Measurements from ENCODE around the gene TAL1. TPM values are rescaled to one million over a fixed set of nuclear protein-coding genes. Genes with fewer than 3 reads are reported as not detected.
A peak's percentile ranks its signal among the peaks of the same experiment; 100 is the strongest.

The TAL1 gene
- total RNA-seq, 1 donor from 2014 or later = 13.6 TPM

DNA sequence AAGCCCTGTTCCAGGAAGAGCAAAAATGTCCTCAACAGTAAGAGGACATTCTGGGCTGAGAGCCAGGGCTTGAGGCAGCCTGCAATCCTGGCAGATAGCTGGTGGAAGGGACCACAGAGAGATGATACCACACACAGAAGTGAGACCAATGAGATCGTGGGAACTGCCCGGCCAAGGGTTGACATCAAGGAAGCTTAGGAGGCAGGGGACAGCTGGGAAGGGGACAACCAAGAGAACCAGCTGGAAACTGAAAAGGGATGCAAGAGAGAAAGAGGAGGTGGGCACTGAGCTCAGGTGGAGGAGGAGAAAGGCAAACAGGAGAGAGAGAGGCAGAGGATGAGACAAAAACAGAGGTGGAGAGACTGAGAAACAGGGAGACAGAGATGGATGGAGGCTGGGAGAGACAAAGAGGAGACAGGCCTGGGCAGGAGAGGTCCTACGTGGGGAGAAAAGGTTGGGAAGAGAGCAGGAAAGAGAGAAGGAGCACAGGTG, 51.4 kb downstream of the TAL1 start:
- DNase-seq (ENCODE audit: low spot score) = no peak
- intact Hi-C loops (cut with DNase I) = loop anchor here (10.0 kb wide), 1 partner anchor 544 kb away; no protein-coding TSS in a partner anchor
- no peak for ATAC-seq

DNA sequence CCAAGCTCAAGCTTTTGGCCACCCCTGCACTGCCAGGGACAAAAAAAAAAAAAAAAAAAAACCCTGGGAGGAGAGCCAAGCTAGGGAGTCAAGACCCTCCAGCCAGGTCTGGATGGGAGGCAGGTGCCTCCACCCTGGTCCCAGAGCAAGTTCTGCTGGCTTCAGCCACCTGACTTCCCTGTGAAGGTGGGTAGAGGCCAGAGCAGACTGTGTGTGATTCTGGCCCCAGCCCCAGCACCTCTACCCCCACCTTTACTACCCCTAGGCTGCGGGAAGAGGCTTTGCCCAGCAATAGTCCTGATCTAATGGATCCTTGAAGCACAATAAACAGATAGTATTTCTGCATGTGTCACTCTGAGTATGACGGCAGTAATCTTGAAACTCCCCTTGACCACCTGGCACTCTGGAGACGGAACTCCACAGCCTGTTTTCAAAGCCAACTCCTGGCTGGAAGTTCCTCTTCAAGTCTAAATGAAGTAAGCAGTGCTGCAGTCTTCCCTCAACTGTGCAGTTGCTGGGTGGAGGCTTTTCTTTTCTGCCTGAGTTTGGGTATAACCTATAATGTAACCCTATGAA, 51.9 kb downstream of the TAL1 start:
- no peak for DNase-seq (ENCODE audit: low spot score)
- intact Hi-C loops (cut with DNase I) = loop anchor here (10.0 kb wide), 1 partner anchor 545 kb away; no protein-coding TSS in a partner anchor
- ATAC-seq = no peak

DNA sequence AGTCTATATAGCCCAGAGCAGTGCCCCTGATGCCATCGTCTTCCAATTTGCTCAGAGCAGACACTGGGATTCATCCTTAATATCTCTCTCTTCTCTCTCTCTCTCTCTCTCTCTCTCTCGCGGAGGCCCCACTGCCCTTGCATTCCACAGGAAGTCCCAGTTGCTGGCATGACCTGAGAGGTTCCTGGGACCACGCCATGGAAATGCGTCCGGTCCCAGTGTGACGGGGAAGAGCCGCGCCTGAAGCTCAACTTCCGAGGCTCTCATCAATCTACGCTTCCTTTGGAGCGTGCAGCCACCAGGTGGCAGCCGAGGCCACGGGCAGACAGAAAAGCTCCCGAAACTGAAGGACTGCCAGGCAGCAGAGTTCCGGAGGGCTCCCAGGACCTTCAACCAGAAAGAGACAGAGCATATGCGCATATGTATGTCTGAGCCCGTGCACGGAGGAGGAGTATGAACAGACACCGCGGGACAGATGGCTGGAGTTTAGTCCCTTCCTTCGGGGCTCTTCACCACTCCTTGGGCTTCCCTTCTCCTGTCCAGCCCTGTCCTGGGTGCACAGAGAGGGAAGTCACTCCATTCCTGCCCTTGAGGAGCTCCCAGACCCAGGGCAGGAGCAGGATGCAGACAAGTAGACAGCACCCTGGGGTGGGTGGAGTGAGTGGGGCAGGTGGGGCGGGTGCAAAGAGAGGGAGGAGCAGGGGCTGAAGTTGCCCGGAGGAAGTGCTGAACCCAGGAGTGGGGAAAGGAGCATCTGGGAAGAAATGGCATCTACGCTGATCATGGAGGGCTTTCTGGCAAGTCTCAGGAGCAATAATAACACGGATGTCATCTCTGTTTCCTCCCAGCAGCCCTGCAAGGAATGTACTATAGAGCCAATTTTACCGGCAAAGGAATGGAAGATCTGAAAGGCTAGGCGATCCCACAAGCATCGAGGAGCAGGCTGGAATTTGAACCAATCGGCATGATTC, 52.7 kb downstream of the TAL1 start:
- intact Hi-C loops (cut with DNase I) = no loop called here
- peak; percentile 88 for ATAC-seq
- peak; percentile 91 for DNase-seq (ENCODE audit: low spot score)

DNA sequence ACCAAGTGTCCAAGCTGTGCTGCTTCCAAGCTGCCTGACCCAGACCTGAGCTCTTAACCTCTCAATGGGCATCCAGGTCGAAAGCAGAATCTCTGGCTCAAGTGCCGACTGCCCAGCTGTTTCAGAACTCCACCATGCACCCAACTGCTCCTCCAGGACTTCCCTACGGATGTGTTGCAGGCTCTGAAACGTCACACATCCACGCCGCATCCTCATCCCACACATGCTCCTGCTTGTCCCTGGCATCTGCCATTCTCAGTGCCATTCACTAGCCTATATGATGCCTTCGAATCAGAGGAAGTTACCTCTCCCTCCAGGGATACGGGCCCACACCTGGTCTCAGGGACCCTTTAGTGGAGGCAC, 53.4 kb downstream of the TAL1 start:
- intact Hi-C loops (cut with DNase I) = no loop called here
- no peak for ATAC-seq
- no peak for DNase-seq (ENCODE audit: low spot score)

DNA sequence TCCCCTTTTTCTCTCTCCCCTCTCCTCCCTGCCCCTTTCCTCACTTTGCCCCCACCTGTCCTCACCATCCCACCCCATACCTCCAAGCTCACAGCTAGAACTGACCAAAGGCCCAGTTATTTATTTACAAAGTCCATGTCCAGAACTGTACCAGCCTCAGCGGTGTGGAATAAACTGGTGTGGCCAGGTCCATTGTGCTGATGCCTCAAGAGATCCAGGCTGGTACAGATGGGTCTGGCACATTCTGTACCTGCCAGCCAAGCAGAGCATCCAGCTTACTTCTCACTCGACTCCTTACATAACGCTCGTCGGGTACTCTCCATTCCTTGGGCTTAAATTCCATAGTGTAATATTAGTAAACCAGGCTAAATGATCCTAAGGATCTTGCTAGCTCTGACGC, 54.0 kb downstream of the TAL1 start:
- intact Hi-C loops (cut with DNase I) = no loop called here
- ATAC-seq (no peak), DNase-seq (ENCODE audit: low spot score) (no peak)

DNA sequence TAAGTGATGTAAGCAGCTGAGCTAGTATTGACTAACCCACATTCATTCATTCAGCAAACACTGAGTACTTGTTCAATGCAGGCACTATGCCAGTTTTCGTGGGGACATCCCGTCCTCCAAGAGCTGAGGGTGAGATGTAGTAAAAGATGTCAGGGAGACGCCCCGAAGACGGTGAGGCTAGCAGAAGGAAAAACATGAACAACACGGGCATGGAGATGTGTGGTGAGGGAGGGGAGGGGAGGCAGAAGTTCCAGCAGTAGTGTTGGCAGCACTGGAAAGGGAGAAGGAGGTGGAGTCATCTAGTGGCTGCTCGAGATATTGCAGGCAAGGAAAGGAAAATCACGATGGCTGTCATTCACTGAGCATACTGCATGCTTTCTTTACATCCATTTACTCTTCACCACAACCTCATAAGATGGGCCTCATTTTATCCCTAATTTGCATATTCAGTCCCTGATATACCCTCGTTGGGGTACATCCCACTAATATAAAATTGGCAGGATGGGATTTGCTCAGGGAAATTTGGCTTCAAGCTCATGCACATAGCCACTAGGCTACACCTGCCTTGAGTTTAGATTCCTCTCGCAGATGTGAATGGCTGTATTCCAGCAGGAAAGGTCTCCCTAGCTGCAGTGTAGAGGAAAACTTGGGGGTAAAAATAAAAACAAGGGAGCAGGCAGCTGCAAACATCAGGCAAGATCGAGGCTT, 56.6 kb downstream of the TAL1 start:
- ATAC-seq (peak; percentile 56), DNase-seq (ENCODE audit: low spot score) (no peak)
- intact Hi-C loops (cut with DNase I) = no loop called here

DNA sequence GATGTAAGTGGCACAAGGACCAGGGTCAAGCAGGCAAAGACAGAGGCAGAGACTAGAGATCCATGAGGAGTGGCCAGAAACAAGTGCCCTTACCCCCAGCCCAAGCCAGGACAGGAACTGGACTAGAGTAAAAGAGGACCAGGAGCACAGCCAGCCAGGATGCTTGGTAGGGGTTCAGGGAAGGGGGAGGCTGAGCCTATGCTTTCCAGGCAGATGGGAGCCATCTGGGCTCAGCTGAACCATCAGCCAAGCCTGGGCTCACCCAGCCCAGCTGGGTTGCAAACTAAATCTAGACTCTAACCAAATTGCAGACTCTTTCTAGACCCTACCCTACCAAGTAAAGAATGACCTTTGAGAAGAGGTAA, 57.4 kb downstream of the TAL1 start:
- ATAC-seq (no peak), DNase-seq (ENCODE audit: low spot score) (no peak)
- intact Hi-C loops (cut with DNase I) = no loop called here

DNA sequence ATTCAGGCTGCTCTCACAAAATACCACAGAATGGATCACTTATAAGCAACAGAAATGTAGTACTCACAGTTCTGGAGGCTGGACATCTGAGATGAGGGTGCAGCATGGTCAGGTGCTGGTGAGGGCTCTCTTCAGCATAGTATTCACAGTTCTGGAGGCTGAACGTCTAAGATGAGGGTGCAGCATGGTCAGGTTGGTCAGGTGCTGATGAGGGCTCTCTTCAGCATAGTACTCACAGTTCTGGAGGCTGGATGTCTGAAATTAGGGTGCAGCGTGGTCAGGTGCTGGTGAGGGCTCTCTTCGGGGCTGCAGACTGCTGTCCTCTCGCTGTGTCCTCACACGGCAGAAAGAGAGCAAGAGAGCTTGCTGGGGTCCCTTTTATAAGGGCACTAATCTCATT, 59.2 kb downstream of the TAL1 start:
- intact Hi-C loops (cut with DNase I) = no loop called here
- ATAC-seq (no peak), DNase-seq (ENCODE audit: low spot score) (no peak)

Other genes with a start within 250 kb of the TAL1 start
- gene CYP4X1, start 208.6 kb downstream of the TAL1 start, total RNA-seq = 24.3 TPM
- 3.5 TPM for gene CYP4Z1, start 165.0 kb downstream of the TAL1 start, total RNA-seq
- 0.58 TPM for gene CYP4A22, start 94.8 kb downstream of the TAL1 start, total RNA-seq
- gene PDZK1IP1, start 42.2 kb downstream of the TAL1 start, total RNA-seq = 2.4 TPM
- gene STIL, start 81.9 kb upstream of the TAL1 start, total RNA-seq = 1.7 TPM
- 111 TPM for gene CMPK1, start 101.6 kb upstream of the TAL1 start, total RNA-seq
- 0.27 TPM for gene FOXE3, start 184.1 kb upstream of the TAL1 start, total RNA-seq
- 12.3 TPM for gene FOXD2, start 205.8 kb upstream of the TAL1 start, total RNA-seq